Neutrophil (primary cell): ENCODE data around the gene WDR64.

ENCODE experiments used
- H3K27ac ChIP-seq: fragments of 200-600 bp; sonication (generic); 2 replicates; pipeline ENCODE4 v1.5.1; 2016; ENCODE audit warnings: mild to moderate bottlenecking, moderate library complexity
- H3K27me3 ChIP-seq: fragments of 200-600 bp; sonication (generic); 2 replicates; pipeline ENCODE4 v1.6.0; 2016; ENCODE audit warnings: mild to moderate bottlenecking
- H3K36me3 ChIP-seq: fragments of 200-600 bp; sonication (generic); 2 replicates; pipeline ENCODE4 v1.5.1; 2017
- H3K4me1 ChIP-seq, 2 experiments: fragments of 200-600 bp in 1 of 2; sonication (generic) in 1 of 2; 1 replicate in 1 of 2; 2 replicates in 1 of 2; pipeline versions ENCODE4 v1.5.1 to v1.6.1; 2013 to 2016; ENCODE audit warnings: low read depth in 1 of 2, low read length in 1 of 2, mild to moderate bottlenecking in 1 of 2, moderate library complexity in 1 of 2; ENCODE audit not compliant: control insufficient read depth in 1 of 2, insufficient read depth in 1 of 2
- H3K4me3 ChIP-seq, 2 experiments: fragments of 200-600 bp in 1 of 2; sonication (generic) in 1 of 2; 1 replicate in 1 of 2; 2 replicates in 1 of 2; pipeline ENCODE4 v1.5.1; 2013 to 2016; ENCODE audit warnings: low read depth in 1 of 2, low read length in 1 of 2, mild to moderate bottlenecking in 1 of 2, moderate library complexity in 1 of 2
- H3K9me3 ChIP-seq: fragments of 200-600 bp; sonication (generic); 2 replicates; pipeline ENCODE4 v1.5.1; 2016
- TF ChIP-seq, protein P1 (sequence below): fragments of 200-600 bp; sonication (generic); IDR thresholded peaks from 2 replicates; pipeline ENCODE4 v1.5.1; 2016; ENCODE audit warnings: antibody characterized with exemption

Gene WDR64

DNA sequence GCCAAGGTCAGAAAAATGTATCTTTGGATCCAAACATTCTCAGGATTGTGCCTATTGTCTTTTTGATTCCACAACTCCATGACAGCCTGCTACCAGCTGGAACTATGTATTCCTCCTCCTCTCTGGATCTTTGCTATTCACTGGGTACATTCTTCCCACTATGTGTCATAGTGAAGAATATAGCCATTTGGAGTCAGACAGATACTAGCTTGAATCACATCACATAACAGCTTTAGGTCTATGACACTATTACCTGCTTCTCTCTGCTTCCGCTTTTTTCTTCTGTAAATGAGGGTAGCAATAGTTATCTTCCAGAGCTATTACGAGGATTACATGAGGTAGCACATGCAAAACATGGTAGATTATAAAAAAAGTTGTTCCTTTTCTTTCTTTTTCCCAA lies 190.5 kb downstream of the WDR64 start:
- Histone ChIP-seq H3K27ac (no peak overlapping the region), H3K4me3 (no peak overlapping the region), H3K4me1 (peaks cover 6 to 7% of the 10 kb centered on the region in 2 experiments), H3K9me3 (no peaks in the 10 kb centered on the region), H3K36me3 (no peaks in the 10 kb centered on the region), H3K27me3 (peaks cover 24% of the 10 kb centered on the region)
- TF ChIP-seq, protein P1, sequence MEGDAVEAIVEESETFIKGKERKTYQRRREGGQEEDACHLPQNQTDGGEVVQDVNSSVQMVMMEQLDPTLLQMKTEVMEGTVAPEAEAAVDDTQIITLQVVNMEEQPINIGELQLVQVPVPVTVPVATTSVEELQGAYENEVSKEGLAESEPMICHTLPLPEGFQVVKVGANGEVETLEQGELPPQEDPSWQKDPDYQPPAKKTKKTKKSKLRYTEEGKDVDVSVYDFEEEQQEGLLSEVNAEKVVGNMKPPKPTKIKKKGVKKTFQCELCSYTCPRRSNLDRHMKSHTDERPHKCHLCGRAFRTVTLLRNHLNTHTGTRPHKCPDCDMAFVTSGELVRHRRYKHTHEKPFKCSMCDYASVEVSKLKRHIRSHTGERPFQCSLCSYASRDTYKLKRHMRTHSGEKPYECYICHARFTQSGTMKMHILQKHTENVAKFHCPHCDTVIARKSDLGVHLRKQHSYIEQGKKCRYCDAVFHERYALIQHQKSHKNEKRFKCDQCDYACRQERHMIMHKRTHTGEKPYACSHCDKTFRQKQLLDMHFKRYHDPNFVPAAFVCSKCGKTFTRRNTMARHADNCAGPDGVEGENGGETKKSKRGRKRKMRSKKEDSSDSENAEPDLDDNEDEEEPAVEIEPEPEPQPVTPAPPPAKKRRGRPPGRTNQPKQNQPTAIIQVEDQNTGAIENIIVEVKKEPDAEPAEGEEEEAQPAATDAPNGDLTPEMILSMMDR: no peak

DNA sequence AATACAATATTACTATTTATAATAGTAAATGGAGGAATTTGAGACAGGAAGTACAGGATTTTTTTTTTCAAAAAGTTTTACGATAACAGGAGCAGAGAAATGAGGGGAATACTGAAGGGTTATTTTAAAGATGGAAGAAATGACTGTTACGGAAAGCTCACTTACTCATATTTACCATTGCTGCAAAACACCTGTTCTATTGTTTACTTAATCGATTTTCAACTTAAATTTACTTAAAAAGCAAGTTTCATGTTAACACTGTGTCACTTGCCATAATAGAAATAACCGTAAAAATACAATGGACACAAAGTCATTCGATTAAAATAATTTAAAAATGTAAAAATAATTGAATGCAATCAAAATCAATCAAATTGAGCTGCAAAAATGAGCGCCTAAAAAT lies 192.5 kb downstream of the WDR64 start:
- Histone ChIP-seq H3K27me3 (peaks cover 24% of the 10 kb centered on the region), H3K4me1 (peaks cover 16 to 20% of the 10 kb centered on the region in 2 experiments), H3K36me3 (no peaks in the 10 kb centered on the region), H3K4me3 (no peak overlapping the region), H3K9me3 (no peaks in the 10 kb centered on the region), H3K27ac (no peak overlapping the region)
- TF ChIP-seq, protein P1: no peak

DNA sequence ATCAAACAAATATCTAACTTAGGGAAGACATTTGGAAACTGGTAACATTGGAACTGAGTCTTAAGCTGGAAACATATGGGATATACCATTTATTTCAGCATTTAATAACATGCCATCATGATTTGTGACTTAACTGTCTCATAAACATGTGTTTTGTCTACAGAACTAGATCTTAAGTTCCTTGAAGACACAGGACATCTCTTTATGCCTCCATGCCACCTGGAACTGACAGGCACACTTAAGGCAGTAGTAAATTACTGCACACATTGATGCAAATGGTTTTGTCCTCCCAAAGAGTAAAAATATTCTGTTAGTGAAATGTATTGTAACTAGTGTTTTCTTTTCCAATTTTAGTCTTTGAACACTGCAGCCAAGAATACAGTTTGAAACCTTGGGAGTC lies 194.3 kb downstream of the WDR64 start:
- TF ChIP-seq, protein P1: no peak
- Histone ChIP-seq H3K9me3 (no peaks in the 10 kb centered on the region), H3K27me3 (peaks cover 24% of the 10 kb centered on the region), H3K27ac (no peak overlapping the region), H3K36me3 (no peaks in the 10 kb centered on the region), H3K4me1 (peaks cover 16 to 20% of the 10 kb centered on the region in 2 experiments), H3K4me3 (no peak overlapping the region)

DNA sequence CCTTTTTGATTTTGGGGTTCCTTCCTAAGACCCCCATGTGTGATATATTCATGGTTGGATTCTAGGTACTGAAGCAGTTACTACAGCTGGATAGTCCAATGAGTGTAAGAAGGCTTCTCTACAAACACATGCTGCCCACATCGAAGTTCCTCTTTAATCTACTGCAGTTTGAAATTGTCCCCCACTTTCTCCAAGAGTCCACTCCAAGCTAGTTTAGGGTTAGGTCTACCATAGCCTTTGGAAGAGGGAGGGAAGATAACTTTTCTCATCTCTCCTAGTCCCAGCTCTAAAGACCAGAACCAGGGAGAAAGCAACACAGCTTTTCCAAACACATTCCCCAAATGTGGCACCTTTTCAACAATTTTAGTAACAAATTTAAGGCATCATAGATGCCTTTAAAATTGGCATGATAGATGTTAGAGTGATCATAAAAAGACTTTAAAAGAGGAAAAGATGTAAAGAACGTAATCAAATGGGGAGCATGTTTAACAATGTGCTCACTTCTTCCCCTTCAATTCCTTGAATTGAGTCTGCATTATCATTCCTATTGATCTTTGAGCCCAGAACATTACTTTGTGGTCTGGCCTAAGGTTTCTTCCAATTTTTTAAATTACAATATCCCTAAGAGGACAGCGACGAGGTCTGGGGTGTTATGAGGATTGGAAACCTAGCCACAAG lies 194.9 kb downstream of the WDR64 start:
- Histone ChIP-seq H3K4me1 (peaks cover 16 to 20% of the 10 kb centered on the region in 2 experiments), H3K4me3 (peak overlapping the region; percentile 85 to 96)
- TF ChIP-seq, protein P1: no peak

DNA sequence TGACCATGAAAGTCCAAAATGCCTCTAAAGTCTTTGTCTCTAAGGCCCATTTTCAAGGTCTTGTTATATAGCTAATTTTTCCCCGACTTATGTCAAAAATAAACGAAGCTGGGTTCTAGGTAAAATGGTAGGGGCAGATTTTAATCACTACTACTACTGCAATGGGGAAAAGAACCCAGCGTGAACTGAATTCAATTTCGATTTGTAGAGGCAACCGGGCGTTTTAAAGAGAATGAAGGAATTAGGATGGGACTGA lies 195.4 kb downstream of the WDR64 start:
- Histone ChIP-seq H3K27me3 (peaks cover 21% of the 10 kb centered on the region), H3K27ac (peak overlapping the region; percentile 98), H3K4me1 (peaks cover 16 to 20% of the 10 kb centered on the region in 2 experiments), H3K36me3 (no peaks in the 10 kb centered on the region), H3K9me3 (no peaks in the 10 kb centered on the region), H3K4me3 (peak overlapping the region; percentile 85 to 96)
- TF ChIP-seq, protein P1: no peak

More for the DNA sequence above, 194.9 kb downstream of the WDR64 start:
- Histone ChIP-seq H3K27ac (no peak overlapping the region), H3K9me3 (no peaks in the 10 kb centered on the region), H3K36me3 (no peaks in the 10 kb centered on the region), H3K27me3 (peaks cover 24% of the 10 kb centered on the region)
